OCI-M2 (cell line): Measurements from ENCODE around the gene FOXP2.
"Not testable (repeated sequence)": the region's sequence is repeated elsewhere in the genome, so short reads cannot be mapped to it uniquely, and the experiment has no call there.

Experiments used
- DNase-seq: peaks from one replicate; lab custom pipeline; 2025; ENCODE audit not compliant: unreplicated experiment; lab: John Stamatoyannopoulos, UW

FOXP2 gene

DNA sequence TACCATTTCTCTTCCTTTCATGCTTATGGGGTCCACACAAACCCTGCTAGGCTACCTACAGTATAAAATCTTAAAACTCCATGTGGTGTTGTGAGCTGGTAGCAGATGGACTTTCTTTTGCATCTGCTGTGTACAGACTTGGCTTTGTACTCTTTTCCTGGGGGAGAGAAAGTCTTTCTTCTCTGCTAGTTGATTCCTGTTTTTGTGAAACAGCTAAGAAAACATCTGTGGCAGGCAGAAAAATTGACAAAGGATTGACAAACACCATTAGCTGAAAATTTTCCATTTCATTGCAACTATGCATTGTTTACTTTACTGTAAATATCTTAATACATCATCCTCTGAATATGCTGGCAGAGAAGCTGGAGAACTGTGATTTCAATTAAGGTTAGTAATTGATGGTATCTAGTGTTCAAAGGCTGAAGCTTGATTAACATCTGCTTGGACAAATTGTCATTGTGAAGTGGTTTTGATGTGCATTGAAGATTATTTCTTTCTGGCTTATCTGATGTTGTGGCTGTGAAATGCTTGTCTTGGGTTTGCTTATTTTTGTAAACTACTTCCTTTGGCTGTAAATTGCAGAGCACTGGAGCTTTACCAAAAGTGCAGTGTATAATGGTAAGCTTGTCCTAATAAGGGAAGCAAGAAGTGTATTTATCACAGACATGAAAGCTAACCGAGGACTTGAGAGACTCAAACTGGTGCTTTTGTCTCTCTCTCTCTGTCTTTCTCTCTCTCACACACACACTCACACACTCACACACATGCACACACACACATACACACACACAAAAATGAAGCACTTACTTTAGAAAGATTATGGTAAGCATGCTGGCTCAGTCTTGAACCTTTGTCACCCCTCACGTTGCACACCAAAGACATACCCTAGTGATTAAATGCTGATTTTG, at the start of gene FOXP2:
Gene FOXP2 (plus strand): TSS at position 660 of the 908 bp plus-strand sequence. CDS start 11,697 bp downstream, outside the sequence.
- DNase-seq, result no peak

DNA sequence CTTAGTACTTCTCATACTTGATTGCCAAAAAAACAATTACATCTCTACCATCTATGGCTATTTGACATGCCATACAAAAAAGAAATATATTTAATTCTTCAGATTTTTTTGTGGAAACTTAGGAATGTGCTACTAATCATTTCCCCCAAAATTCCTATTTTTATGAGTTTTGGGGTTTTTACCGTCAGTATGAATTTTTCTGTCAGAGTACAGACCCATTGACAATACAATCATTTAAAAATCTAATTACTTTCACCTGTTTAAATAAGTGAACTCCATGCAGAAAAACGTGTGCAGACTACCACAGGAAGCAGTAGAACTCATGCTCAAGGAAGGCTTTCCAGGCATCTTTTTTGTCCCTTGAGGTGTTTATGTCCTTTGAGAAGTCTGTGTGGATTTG, 48.8 kb upstream of the FOXP2 start:
- no peak for DNase-seq

- no peak for DNase-seq
Measured at GRCh38 chr7:114368492-114368891, 46.1 kb upstream of the FOXP2 start.

DNA sequence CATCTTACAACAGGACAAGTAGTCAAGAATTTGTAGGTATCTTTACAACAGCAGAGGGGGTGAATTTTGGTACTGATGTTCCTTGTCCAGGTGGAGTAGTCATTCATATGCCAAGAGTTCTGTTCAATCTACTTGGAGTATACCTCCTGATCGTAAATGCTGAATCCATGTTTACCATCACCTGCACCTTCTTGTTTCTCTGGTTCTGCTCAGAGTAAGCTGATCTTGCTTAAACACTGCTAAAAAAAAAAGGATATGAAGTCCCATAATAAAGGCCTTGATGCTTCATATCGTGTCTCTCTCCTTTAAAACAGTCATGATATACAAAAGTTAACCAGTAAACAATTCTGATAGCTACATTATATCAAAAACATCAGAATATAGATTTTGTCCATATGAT, 45.3 kb upstream of the FOXP2 start:
- no peak for DNase-seq

DNA sequence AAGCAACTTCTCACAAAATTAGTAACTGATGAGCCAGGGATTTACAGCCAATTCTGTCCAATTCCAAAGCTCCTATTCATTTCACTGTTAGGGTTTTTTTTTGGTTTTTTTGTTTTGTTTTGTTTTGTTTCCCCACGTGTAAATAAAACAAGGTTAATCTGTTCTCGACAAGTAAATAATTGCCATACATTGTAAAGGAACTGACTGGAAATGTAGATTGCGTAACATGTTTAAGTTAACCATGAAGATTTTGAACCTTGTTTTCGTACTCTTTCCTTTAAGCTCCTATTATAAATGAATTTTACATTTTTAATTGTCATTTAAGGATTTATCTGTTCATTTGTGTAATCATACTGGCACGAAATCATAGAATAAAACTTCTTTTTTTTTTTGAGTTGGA, 42.0 kb upstream of the FOXP2 start:
- no peak for DNase-seq

DNA sequence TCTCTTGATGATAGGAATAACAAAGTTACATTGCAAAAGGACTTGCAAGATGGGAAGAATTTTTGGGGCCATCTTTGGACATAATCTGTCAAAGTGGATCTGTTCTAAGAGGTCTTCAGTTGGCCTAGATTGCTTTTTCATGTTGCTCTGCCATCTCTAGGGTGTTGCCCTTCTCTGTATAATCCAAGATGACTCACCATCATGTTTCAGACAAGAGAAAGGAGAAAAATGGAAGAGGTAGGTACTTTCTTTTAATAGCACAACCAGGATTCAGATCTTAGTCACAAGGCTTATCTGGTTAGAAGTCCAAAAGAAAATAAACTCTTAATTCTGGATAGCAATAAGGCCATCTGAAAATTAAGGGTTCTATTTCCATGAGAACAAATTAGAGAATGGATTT, 38.7 kb upstream of the FOXP2 start:
- no peak for DNase-seq

DNA sequence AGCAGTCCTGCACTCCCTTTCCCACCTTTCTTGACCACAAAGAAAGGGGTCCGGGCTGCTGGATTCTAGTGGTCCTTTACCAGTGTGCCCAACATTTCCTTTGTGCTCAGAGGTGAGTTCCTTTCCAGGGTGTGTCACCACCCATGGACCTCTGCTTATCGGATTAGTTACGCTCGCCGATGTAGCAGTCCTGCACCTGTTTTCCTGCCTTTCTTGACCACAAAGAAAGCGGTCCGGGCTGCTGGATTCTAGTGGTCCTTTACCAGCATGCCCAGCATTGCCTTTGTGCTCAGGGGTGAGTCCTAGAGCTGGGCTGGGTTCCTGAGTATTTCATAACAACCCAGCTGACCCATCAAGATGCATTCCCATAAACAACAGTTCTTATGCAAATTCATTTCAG, 30.7 kb upstream of the FOXP2 start:
- not testable (repeated sequence) for DNase-seq

- DNase-seq, result not testable (repeated sequence)
Measured at GRCh38 chr7:114384346-114384745, 30.3 kb upstream of the FOXP2 start.

GRCh38 chr7:114388021-114388420, 26.6 kb upstream of the FOXP2 start:
- DNase-seq, result no peak

DNA sequence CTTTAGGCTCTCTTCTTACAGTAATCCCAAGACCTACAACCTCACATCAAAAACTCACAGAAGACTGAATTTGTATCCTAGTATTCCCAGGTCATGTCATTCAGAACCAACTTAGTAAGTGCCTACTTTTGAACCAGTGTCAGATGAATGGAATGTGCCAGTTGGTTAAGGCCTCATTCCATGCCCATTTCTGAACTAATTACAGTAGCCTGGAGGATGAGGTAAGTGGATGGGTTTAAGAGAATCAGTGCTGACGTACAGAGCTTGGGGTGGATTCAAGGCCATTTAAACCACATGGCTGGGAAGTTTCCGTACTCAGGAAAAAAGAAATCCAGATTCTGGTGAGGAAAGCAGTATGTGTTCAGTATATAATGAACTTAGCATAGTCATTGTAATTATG, 21.9 kb upstream of the FOXP2 start:
- DNase-seq, result no peak

DNA sequence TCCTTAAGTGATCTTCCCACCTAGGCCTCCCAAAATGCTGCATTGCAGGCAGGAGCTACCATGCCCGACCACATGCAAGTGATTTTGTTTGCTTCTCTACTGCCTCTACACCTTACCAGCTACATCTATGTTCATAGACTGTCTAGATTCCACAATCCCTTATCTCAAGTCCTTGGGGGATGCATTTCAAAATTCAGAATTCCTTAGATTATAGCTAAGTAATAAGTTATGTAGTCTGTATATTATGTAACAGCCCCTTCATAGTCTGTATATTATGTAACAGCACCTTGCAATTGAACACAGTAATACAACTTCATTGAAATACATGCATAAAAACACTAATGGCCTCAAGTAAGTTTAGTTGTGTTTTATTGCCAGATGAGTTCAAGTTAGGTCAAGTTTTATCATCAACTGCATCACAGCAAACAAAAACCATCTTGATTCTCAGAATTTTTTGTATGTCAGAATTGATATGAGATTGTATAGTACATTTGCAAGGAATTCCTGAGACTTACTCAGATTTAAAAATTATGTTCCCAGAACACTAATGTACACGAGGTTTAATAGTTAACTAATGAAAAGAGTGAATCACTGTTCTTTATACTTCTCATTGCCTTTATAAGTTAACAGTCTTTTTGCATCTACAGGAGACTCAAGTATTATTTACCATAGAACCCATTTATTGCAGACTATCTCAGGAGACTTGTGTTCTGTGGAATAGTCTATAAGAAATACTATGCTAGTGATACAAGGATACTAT, 11.6 kb upstream of the FOXP2 start:
- no peak for DNase-seq

GRCh38 chr7:114405427-114405826, 9.2 kb upstream of the FOXP2 start:
- peak; percentile 58 for DNase-seq

- no peak for DNase-seq
Measured at GRCh38 chr7:114409750-114410149, 4.9 kb upstream of the FOXP2 start.

DNA sequence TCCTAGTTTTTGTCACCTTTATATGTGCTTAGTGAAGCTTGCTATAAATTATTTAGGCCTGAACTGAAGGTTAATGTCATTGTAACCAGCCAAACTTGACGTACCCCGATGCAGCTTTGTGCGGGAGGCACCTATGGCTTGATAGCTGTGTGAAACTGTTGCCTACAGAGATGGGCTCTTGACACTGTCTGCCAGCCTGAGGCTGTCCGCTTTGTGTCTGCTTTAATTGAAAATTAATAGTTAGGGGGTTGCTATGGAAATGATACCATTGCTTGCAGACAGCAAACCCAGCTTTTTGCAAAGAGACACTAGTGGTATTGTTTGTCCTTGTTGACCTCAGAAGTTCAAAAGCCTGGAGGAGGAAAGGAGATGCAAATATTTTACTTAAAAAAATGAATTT, 2.1 kb upstream of the FOXP2 start:
- no peak for DNase-seq

- no peak for DNase-seq
Measured at GRCh38 chr7:114413761-114414155, 857 bp upstream of the FOXP2 start.

- DNase-seq, result no peak
Measured at GRCh38 chr7:114415064-114415989, 712 bp downstream of the FOXP2 start.

- no peak for DNase-seq
Measured at GRCh38 chr7:114416129-114416990, 1.7 kb downstream of the FOXP2 start.

DNA sequence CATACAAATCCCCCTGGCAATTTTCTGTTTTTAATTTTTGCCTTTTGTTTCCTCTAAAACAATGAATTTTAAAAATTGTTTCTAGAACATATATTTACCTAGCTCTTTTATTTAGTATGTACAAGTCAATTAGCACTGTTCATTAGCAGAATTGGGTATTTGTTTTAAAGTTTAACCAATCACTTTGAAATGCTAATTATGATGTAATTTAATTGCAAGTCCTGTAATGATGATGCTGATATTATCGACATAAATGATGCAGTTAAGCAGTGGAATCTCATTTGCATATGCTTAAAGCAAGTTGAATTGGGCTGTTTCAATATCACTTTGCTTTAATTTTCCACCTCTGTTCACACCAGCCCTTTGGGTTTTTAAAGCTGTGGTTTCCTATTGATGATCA, 2.7 kb downstream of the FOXP2 start:
- no peak for DNase-seq

- no peak for DNase-seq
Measured at GRCh38 chr7:114418117-114418516, 3.5 kb downstream of the FOXP2 start.
